ENCODE data around the gene FLNB. TPM values are rescaled to one million over a fixed set of nuclear protein-coding genes. Genes with fewer than 3 reads are reported as not detected.

The FLNB gene
- total RNA-seq, 2 donors from 2014 or later = 212 to 221 TPM

- Histone ChIP-seq H3K36me3 (ENCODE audit: control insufficient read depth, insufficient read depth, low read length) (peaks cover 12% of the 10 kb centered on the region), H3K9me3 (ENCODE audit: control insufficient read depth, low read length) (no peaks in the 10 kb centered on the region), H3K4me1 (ENCODE audit: control insufficient read depth, insufficient read depth, low read length) (peaks cover 3% of the 10 kb centered on the region), H3K9ac (ENCODE audit: extremely low read depth, low read length, poor library complexity, severe bottlenecking) (no peak overlapping the region), H3K27ac (ENCODE audit: low read depth, low read length) (no peak overlapping the region), H3K27me3 (ENCODE audit: control insufficient read depth, insufficient read depth, low read length, poor library complexity, severe bottlenecking) (no peaks in the 10 kb centered on the region), H3K4me3 (ENCODE audit: low read length) (no peak overlapping the region)
- TF ChIP-seq, protein P1, sequence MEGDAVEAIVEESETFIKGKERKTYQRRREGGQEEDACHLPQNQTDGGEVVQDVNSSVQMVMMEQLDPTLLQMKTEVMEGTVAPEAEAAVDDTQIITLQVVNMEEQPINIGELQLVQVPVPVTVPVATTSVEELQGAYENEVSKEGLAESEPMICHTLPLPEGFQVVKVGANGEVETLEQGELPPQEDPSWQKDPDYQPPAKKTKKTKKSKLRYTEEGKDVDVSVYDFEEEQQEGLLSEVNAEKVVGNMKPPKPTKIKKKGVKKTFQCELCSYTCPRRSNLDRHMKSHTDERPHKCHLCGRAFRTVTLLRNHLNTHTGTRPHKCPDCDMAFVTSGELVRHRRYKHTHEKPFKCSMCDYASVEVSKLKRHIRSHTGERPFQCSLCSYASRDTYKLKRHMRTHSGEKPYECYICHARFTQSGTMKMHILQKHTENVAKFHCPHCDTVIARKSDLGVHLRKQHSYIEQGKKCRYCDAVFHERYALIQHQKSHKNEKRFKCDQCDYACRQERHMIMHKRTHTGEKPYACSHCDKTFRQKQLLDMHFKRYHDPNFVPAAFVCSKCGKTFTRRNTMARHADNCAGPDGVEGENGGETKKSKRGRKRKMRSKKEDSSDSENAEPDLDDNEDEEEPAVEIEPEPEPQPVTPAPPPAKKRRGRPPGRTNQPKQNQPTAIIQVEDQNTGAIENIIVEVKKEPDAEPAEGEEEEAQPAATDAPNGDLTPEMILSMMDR (conservative IDR thresholded peaks at IDR 0.05) = no peak
- WGBS, 2 experiments (ENCODE audit: insufficient coverage in 1 of 2, insufficient read length in 1 of 2) = 54 to 68% methylated on average over 5 to 6 of the region's 6 CpGs
- Mint-ChIP-seq H3K27me3 (ENCODE audit: insufficient read depth) (no peaks in the 10 kb centered on the region), H3K4me3 (no peak overlapping the region), H3K27ac (peak overlapping the region; percentile 5), H3K9me3 (no peaks in the 10 kb centered on the region), H3K4me1 (peaks cover 22% of the 10 kb centered on the region), H3K36me3 (ENCODE audit: low read depth) (no peaks in the 10 kb centered on the region)
- DNase-seq = peak; percentile 69
Measured at GRCh38 chr3:58006661-58007060, 1.6 kb upstream of the FLNB start.

- peak; percentile 76 for DNase-seq
- H3K27ac ChIP-seq (ENCODE audit: low read depth, low read length) = no peak overlapping the region
- H3K36me3 ChIP-seq (ENCODE audit: control insufficient read depth, insufficient read depth, low read length) = peaks cover 29% of the 10 kb centered on the region
- Mint-ChIP-seq H3K27me3 (ENCODE audit: insufficient read depth) (no peaks in the 10 kb centered on the region), H3K4me1 (peaks cover 40% of the 10 kb centered on the region), H3K27ac (peak overlapping the region; percentile 72), H3K36me3 (ENCODE audit: low read depth) (no peaks in the 10 kb centered on the region), H3K4me3 (peak overlapping the region; percentile 96), H3K9me3 (no peaks in the 10 kb centered on the region)
- peak overlapping the region; percentile 94 for H3K4me3 ChIP-seq (ENCODE audit: low read length)
- peak overlapping the region; percentile 91 for H3K9ac ChIP-seq (ENCODE audit: extremely low read depth, low read length, poor library complexity, severe bottlenecking)
- 13 to 20% methylated on average over 14 to 33 of the region's 33 CpGs for WGBS, 2 experiments (ENCODE audit: insufficient coverage in 1 of 2, insufficient read length in 1 of 2)
- H3K4me1 ChIP-seq (ENCODE audit: control insufficient read depth, insufficient read depth, low read length) = peaks cover 7% of the 10 kb centered on the region
- no peaks in the 10 kb centered on the region for H3K9me3 ChIP-seq (ENCODE audit: control insufficient read depth, low read length)
- TF ChIP-seq, protein P1 (conservative IDR thresholded peaks at IDR 0.05) = no peak
- H3K27me3 ChIP-seq (ENCODE audit: control insufficient read depth, insufficient read depth, low read length, poor library complexity, severe bottlenecking) = no peaks in the 10 kb centered on the region
Measured at GRCh38 chr3:58009026-58009748, 965 bp downstream of the FLNB start.

DNA sequence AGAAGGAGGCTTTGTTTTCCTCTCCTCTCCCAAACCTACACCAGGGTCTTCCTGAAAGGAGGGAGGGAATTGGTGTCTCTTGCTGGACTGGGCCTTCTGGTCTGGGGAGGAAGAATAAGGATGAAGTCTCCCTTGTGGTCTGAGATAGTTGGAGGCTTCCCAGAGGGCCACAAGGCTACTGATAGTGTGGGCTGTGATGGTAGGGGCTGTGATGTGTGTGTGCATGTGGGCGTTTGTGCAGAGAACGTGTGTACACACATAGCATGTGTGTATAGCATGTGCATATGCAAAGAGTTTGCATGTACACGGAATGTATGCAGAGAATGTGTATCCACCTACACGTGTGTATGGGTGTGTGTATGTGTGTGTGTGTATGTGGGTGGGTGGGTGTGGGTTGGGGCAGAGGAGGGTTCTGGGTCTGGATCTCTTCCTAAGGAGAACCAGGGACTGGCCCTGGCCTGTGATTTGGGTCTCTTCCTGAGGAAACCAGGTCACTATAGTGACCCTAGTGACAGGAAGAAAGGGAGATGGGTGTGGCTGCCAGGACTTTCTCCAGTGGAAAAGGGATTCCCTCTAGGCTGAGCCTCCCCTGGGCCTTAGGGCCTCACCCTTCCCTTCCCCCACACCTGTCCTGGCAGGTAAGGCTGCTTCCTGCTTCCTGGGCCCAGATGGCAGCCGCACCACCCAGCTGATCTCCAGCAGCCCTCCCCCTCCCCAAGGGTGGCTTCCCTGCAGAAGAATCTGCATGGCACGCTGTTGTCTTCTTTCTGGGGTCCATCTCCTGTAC, 1.7 kb downstream of the FLNB start:
- TF ChIP-seq, protein P1 (conservative IDR thresholded peaks at IDR 0.05) = no peak
- peak overlapping the region; percentile 96 for H3K4me3 Mint-ChIP-seq
- Histone ChIP-seq H3K27me3 (ENCODE audit: control insufficient read depth, insufficient read depth, low read length, poor library complexity, severe bottlenecking) (no peaks in the 10 kb centered on the region), H3K27ac (ENCODE audit: low read depth, low read length) (no peak overlapping the region), H3K9ac (ENCODE audit: extremely low read depth, low read length, poor library complexity, severe bottlenecking) (peak overlapping the region; percentile 91), H3K4me1 (ENCODE audit: control insufficient read depth, insufficient read depth, low read length) (peaks cover 12% of the 10 kb centered on the region), H3K9me3 (ENCODE audit: control insufficient read depth, low read length) (no peaks in the 10 kb centered on the region), H3K36me3 (ENCODE audit: control insufficient read depth, insufficient read depth, low read length) (peaks cover 29% of the 10 kb centered on the region), H3K4me3 (ENCODE audit: low read length) (peak overlapping the region; percentile 94)
- H3K27me3 Mint-ChIP-seq (ENCODE audit: insufficient read depth) = no peaks in the 10 kb centered on the region
- DNase-seq = peak; percentile 71
- peaks cover 42% of the 10 kb centered on the region for H3K4me1 Mint-ChIP-seq
- no peaks in the 10 kb centered on the region for H3K9me3 Mint-ChIP-seq
- H3K36me3 Mint-ChIP-seq (ENCODE audit: low read depth) = no peaks in the 10 kb centered on the region
- 51 to 83% methylated on average over 1 to 6 of the region's 6 CpGs for WGBS, 2 experiments (ENCODE audit: insufficient coverage in 1 of 2, insufficient read length in 1 of 2)
- H3K27ac Mint-ChIP-seq = peak overlapping the region; percentile 72
